GM06990 (cell line): ENCODE results near the gene THAP5.

Experiments
- DNase-seq: peaks from one replicate; pipeline ENCODE4 v3.0.0-alpha.2; 2011; ENCODE audit not compliant: insufficient read length; ENCODE audit errors: extremely low read depth
- H3K27me3 ChIP-seq: replicated peaks from 2 replicates; pipeline ENCODE4 v1.6.0; 2011; ENCODE audit warnings: low read length; ENCODE audit not compliant: control insufficient read depth, insufficient read depth
- H3K36me3 ChIP-seq: 2 replicates; pipeline ENCODE4 v1.5.1; 2011; ENCODE audit warnings: low read length; ENCODE audit not compliant: control insufficient read depth, insufficient read depth
- H3K4me3 ChIP-seq: replicated peaks from 2 replicates; pipeline ENCODE4 v1.5.1; 2011; ENCODE audit warnings: low read depth, mild to moderate bottlenecking, control low read depth, low read length
- TF ChIP-seq, protein P1 (sequence below): IDR thresholded peaks from 2 replicates; pipeline ENCODE4 v1.5.1; 2011; ENCODE audit warnings: low read length, control low read depth, mild to moderate bottlenecking, inconsistent platforms; ENCODE audit not compliant: insufficient read depth, poor library complexity, severe bottlenecking

The THAP5 gene

DNA sequence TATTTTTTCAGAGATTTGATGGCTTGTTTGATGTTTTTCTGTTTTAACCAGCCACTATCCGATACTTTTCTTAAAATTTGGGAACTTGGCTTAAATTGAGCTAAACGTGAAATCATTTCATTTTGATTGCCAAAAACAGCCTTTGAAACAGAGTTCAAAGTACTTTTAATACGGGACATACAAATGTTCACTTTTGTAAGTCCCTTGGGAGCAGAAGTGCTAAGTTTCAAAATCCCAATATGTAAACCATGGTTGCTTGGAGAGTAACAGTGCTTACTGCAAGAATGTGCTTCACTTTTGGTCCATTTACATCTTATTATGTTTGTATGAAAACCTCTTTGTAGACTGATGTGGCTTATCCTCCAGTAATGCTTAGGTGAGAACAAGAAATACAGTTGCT, 54.5 kb downstream of the THAP5 start:
- no peak for DNase-seq
- TF ChIP-seq, protein P1, sequence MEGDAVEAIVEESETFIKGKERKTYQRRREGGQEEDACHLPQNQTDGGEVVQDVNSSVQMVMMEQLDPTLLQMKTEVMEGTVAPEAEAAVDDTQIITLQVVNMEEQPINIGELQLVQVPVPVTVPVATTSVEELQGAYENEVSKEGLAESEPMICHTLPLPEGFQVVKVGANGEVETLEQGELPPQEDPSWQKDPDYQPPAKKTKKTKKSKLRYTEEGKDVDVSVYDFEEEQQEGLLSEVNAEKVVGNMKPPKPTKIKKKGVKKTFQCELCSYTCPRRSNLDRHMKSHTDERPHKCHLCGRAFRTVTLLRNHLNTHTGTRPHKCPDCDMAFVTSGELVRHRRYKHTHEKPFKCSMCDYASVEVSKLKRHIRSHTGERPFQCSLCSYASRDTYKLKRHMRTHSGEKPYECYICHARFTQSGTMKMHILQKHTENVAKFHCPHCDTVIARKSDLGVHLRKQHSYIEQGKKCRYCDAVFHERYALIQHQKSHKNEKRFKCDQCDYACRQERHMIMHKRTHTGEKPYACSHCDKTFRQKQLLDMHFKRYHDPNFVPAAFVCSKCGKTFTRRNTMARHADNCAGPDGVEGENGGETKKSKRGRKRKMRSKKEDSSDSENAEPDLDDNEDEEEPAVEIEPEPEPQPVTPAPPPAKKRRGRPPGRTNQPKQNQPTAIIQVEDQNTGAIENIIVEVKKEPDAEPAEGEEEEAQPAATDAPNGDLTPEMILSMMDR = no peak
- no peak overlapping the region for H3K4me3 ChIP-seq
- H3K36me3 ChIP-seq = peaks cover 2% of the 10 kb centered on the region
- H3K27me3 ChIP-seq = no peaks in the 10 kb centered on the region
